DND-41 (cell line): ENCODE data around the gene AGAP1.

Source experiments
- ATAC-seq: fragments of 200-7000 bp; cut with Tn5 transposase; 3 replicates; pipeline ENCODE4 v1.9.1; 2021; ENCODE audit warnings: low read depth; ENCODE audit not compliant: insufficient read depth
- DNase-seq: peaks from one replicate; pipeline ENCODE4 v3.0.0-alpha.2; 2020
- H2AFZ ChIP-seq: 2 replicates; pipeline ENCODE4 v1.6.0; 2012; ENCODE audit warnings: low read depth, low read length
- H3K27ac ChIP-seq: 2 replicates; pipeline ENCODE4 v1.5.1; 2012; ENCODE audit warnings: low read length, inconsistent platforms
- H3K27me3 ChIP-seq: fragments of 200-600 bp; sonication (generic); 2 replicates; pipeline ENCODE4 v1.6.0; 2012; ENCODE audit warnings: low read length, mild to moderate bottlenecking, inconsistent platforms; ENCODE audit not compliant: insufficient read depth, poor library complexity
- H3K36me3 ChIP-seq: 2 replicates; pipeline ENCODE4 v1.5.1; 2012; ENCODE audit warnings: low read length, inconsistent platforms; ENCODE audit not compliant: insufficient read depth
- H3K4me1 ChIP-seq: 2 replicates; pipeline ENCODE4 v1.5.1; 2012; ENCODE audit warnings: mild to moderate bottlenecking, low read length; ENCODE audit not compliant: insufficient read depth
- H3K4me2 ChIP-seq: 2 replicates; pipeline ENCODE4 v1.6.0; 2012; ENCODE audit warnings: mild to moderate bottlenecking, moderate library complexity, low read length, inconsistent platforms; ENCODE audit not compliant: insufficient read depth
- H3K4me3 ChIP-seq, 2 experiments: fragments of 200-600 bp in 1 of 2; shearing (Covaris generic) in 1 of 2; 2 replicates each; pipeline ENCODE4 v1.5.1; 2012 to 2016; ENCODE audit warnings: inconsistent platforms in 2 of 2, low read length in 2 of 2, mild to moderate bottlenecking in 2 of 2, low read depth in 1 of 2, moderate library complexity in 1 of 2
- H3K79me2 ChIP-seq: 2 replicates; pipeline ENCODE4 v1.6.0; 2012; ENCODE audit warnings: low read length, inconsistent platforms; ENCODE audit not compliant: insufficient read depth
- H3K9ac ChIP-seq: 2 replicates; pipeline ENCODE4 v1.6.0; 2012; ENCODE audit warnings: low read depth, mild to moderate bottlenecking, inconsistent platforms, low read length, moderate library complexity
- H3K9me3 ChIP-seq: 2 replicates; pipeline ENCODE4 v1.5.1; 2012; ENCODE audit warnings: low read length, moderate library complexity, mild to moderate bottlenecking, inconsistent platforms; ENCODE audit not compliant: insufficient read depth, severe bottlenecking
- H4K20me1 ChIP-seq: 2 replicates; pipeline ENCODE4 v1.6.0; 2012; ENCODE audit warnings: low read length; ENCODE audit not compliant: insufficient read depth
- EZH2 ChIP-seq: IDR thresholded peaks from 3 replicates; pipeline ENCODE4 v1.6.1; 2012; ENCODE audit warnings: borderline replicate concordance, low read depth, mild to moderate bottlenecking, moderate library complexity, low read length, inconsistent platforms; ENCODE audit not compliant: severe bottlenecking
- TF ChIP-seq, protein P1 (sequence below): IDR thresholded peaks from 2 replicates; pipeline ENCODE4 v1.5.1; 2012; ENCODE audit warnings: borderline replicate concordance, low read length, moderate library complexity, mild to moderate bottlenecking; ENCODE audit not compliant: poor library complexity, severe bottlenecking; ENCODE audit errors: extremely low read depth

Gene AGAP1

DNA sequence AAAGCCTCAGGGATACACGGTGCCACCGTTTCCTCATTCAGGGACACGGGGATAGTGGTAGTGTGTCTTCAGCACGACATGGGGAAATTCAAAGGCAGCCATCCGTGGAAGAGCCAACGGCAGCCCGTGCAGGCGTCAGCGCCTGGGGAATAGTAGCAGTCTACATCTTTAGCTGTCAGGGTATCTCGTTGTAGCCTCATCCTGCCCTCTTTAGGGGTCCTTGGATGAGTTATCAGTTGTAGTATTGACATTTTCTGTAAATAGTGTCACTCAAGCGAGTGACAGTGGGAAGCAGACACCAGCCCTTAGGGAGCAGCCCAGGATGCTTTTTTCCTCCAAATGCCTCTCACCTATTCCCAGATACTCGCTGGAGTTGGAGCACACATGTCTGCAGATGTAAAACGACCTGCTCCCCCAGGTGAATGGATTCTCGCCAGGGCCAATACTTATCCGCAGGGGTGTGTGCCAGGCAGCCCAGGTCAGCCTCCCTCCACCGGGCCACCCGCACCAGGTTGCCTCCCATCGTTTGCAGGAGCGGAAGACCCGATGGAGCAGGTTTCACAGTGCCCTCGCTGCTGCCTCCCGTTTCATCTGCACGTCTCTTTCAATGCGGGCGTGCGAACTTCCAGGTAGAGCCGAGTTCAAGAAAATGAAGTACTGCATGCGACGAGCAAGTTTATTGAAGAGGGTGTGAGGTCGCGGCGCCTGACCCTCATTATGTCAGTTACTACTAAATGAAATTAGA lies 41.0 kb downstream of the AGAP1 start:
- TF ChIP-seq EZH2: no peak
- TF ChIP-seq, protein P1, sequence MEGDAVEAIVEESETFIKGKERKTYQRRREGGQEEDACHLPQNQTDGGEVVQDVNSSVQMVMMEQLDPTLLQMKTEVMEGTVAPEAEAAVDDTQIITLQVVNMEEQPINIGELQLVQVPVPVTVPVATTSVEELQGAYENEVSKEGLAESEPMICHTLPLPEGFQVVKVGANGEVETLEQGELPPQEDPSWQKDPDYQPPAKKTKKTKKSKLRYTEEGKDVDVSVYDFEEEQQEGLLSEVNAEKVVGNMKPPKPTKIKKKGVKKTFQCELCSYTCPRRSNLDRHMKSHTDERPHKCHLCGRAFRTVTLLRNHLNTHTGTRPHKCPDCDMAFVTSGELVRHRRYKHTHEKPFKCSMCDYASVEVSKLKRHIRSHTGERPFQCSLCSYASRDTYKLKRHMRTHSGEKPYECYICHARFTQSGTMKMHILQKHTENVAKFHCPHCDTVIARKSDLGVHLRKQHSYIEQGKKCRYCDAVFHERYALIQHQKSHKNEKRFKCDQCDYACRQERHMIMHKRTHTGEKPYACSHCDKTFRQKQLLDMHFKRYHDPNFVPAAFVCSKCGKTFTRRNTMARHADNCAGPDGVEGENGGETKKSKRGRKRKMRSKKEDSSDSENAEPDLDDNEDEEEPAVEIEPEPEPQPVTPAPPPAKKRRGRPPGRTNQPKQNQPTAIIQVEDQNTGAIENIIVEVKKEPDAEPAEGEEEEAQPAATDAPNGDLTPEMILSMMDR: no peak
- H3K4me1 ChIP-seq: no peaks in the 10 kb centered on the region
- H2AFZ ChIP-seq: no peak overlapping the region
- peaks cover 8% of the 10 kb centered on the region for H3K27me3 ChIP-seq
- ATAC-seq: no peak
- no peaks in the 10 kb centered on the region for H3K79me2 ChIP-seq
- H3K27ac ChIP-seq: no peak overlapping the region
- H3K9me3 ChIP-seq: no peaks in the 10 kb centered on the region
- no peak overlapping the region for H3K9ac ChIP-seq
- no peak for DNase-seq
- no peaks in the 10 kb centered on the region for H3K36me3 ChIP-seq
- H3K4me3 ChIP-seq: no peak overlapping the region
- H3K4me2 ChIP-seq: no peak overlapping the region
- no peaks in the 10 kb centered on the region for H4K20me1 ChIP-seq

DNA sequence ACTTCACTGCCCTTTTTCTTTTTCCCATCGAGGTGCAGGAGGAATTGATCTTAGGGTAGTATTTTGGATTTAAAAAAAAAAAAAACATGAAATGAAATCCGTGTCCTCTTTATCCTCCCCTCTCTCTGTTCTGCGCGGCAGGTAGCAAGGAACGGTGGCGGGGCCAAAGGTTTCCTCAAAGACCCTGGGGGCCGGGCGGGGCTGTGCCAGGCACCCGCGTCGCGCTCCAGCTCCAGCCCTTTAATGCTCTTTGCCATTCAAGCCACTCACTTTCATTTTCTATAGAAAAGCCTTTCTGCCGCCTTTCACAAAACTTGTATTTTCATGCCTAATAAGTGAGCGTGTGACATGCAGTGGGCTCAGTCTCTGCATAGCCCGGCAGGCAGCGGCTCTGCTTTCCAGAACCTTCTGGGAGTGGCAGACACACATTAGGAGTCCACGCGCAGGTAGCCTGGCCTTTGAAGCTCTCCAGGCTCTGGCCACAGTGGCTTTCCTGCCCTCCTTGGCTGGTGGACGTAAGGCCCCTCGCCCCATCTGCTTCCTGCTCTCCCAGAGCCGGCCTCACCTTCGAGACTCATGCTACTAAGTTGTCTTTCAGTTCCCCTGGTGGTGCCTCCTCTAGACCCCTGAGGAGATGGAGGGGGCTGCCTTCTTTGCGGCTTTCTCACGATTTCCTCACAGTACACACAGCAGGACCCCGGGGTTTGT lies 41.7 kb downstream of the AGAP1 start:
- ATAC-seq (no peak), DNase-seq (no peak)
- H3K79me2 ChIP-seq: no peaks in the 10 kb centered on the region
- H3K36me3 ChIP-seq: no peaks in the 10 kb centered on the region
- H3K4me2 ChIP-seq: no peak overlapping the region
- no peaks in the 10 kb centered on the region for H3K4me1 ChIP-seq
- H2AFZ ChIP-seq: no peak overlapping the region
- H4K20me1 ChIP-seq: no peaks in the 10 kb centered on the region
- no peak overlapping the region for H3K9ac ChIP-seq
- peaks cover 8% of the 10 kb centered on the region for H3K27me3 ChIP-seq
- H3K4me3 ChIP-seq: no peak overlapping the region
- no peaks in the 10 kb centered on the region for H3K9me3 ChIP-seq
- H3K27ac ChIP-seq: no peak overlapping the region
- TF ChIP-seq EZH2: no peak
- TF ChIP-seq, protein P1: no peak

DNA sequence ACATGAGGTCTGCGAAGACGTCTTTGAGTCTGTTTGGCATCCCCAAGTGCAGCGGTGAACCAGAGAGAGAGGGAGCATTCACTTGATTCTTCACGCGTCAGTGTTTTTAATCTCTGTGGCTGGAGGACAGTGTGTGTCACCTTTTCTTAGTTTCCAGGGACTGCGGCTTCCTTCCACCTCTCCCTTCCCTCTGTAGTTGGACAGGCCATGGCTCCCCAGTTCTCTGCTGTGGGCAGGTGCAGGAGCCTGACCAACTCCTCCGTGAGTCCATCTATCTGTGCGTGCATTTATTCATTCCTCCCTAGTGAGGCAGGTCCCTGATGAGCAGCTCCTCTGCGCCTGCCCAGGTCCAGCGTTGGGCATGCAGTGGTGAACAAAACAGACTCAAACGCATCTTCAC lies 42.9 kb downstream of the AGAP1 start:
- Histone ChIP-seq H3K4me2 (no peak overlapping the region), H3K36me3 (no peaks in the 10 kb centered on the region), H4K20me1 (no peaks in the 10 kb centered on the region), H3K27ac (no peak overlapping the region), H3K79me2 (no peaks in the 10 kb centered on the region), H3K4me1 (no peaks in the 10 kb centered on the region), H2AFZ (no peak overlapping the region), H3K9me3 (no peaks in the 10 kb centered on the region), H3K4me3 (no peak overlapping the region), H3K27me3 (peaks cover 8% of the 10 kb centered on the region), H3K9ac (no peak overlapping the region)
- DNase-seq (no peak), ATAC-seq (no peak)
- TF ChIP-seq, protein P1: no peak
- no peak for TF ChIP-seq EZH2
